ENCODE results near the gene CFAP45. TPM values are rescaled to one million over a fixed set of nuclear protein-coding genes. Genes with fewer than 3 reads are reported as not detected.
A peak's percentile ranks its signal among the peaks of the same experiment; 100 is the strongest.

Gene CFAP45
- total RNA-seq, 6 experiments from 2014 or later: not detected

- Histone ChIP-seq H3K4me3 (peak overlapping the region; percentile 38 to 54 (median 48)), H3K4me1 (no peaks in the 10 kb centered on the region), H3K9me3 (no peaks in the 10 kb centered on the region), H3K27me3 (no peaks in the 10 kb centered on the region), H3K36me3 (no peaks in the 10 kb centered on the region), H3K27ac (peak overlapping the region; percentile 18 to 66 (median 59))
- TF ChIP-seq, protein P1, sequence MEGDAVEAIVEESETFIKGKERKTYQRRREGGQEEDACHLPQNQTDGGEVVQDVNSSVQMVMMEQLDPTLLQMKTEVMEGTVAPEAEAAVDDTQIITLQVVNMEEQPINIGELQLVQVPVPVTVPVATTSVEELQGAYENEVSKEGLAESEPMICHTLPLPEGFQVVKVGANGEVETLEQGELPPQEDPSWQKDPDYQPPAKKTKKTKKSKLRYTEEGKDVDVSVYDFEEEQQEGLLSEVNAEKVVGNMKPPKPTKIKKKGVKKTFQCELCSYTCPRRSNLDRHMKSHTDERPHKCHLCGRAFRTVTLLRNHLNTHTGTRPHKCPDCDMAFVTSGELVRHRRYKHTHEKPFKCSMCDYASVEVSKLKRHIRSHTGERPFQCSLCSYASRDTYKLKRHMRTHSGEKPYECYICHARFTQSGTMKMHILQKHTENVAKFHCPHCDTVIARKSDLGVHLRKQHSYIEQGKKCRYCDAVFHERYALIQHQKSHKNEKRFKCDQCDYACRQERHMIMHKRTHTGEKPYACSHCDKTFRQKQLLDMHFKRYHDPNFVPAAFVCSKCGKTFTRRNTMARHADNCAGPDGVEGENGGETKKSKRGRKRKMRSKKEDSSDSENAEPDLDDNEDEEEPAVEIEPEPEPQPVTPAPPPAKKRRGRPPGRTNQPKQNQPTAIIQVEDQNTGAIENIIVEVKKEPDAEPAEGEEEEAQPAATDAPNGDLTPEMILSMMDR (IDR thresholded peaks at IDR 0.05): no peak
- TF ChIP-seq POLR2A (IDR thresholded peaks at IDR 0.05): peak; percentile 43
- no CpG with 5 or more reads among the region's 59 CpGs for WGBS (ENCODE audit: insufficient coverage, low coverage, low lambda C conversion rate, missing lambda C conversion rate)
- peak; percentile 81 to 89 (median 82) for ATAC-seq
- peak; percentile 70 to 79 (median 76) for DNase-seq
- intact Hi-C loops (cut with DNase I): no loop called here
Measured at GRCh38 chr1:159854693-159855192, 45.2 kb downstream of the CFAP45 start.

DNA sequence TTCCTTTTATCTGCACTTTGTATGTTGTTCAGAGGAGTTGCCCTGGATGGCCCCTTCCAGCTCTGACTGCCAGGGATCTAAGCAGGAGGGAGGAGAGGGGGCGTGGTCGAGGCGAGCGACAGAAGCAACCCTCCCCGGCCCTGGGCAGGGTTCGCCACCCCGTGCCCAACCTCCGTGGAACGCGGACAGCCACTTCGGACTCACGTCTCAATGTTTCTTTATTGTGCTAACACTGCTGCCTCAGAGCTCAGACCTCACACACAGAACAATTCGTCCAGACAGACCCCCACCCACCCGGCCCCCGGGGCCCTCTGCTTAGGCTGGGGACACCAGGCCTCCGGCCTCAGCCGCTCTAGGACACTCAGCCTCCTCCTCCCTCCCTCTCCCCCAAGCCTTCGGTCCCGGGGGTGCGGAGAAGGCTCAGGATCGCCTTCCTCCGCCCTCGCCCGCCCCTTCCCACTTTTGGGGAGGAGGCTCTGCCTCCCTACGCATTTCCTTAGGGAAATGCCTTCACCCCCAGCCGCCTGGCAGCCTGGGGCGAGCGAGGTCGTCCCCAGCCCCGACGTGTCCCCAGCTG lies 45.8 kb downstream of the CFAP45 start:
- H3K4me3 ChIP-seq: peak overlapping the region; percentile 38 to 54 (median 48)
- peak overlapping the region; percentile 18 to 66 (median 59) for H3K27ac ChIP-seq
- WGBS (ENCODE audit: insufficient coverage, low coverage, low lambda C conversion rate, missing lambda C conversion rate): under 1% methylated on average over 17 of the region's 31 CpGs
- H3K36me3 ChIP-seq: no peaks in the 10 kb centered on the region
- no peaks in the 10 kb centered on the region for H3K4me1 ChIP-seq
- DNase-seq (peak; percentile 59 to 72 (median 64)), ATAC-seq (peak; percentile 75 to 82 (median 80))
- TF ChIP-seq, protein P1 (IDR thresholded peaks at IDR 0.05): no peak
- TF ChIP-seq POLR2A (IDR thresholded peaks at IDR 0.05): no peak
- no peaks in the 10 kb centered on the region for H3K9me3 ChIP-seq
- intact Hi-C loops (cut with DNase I): no loop called here
- no peaks in the 10 kb centered on the region for H3K27me3 ChIP-seq

DNA sequence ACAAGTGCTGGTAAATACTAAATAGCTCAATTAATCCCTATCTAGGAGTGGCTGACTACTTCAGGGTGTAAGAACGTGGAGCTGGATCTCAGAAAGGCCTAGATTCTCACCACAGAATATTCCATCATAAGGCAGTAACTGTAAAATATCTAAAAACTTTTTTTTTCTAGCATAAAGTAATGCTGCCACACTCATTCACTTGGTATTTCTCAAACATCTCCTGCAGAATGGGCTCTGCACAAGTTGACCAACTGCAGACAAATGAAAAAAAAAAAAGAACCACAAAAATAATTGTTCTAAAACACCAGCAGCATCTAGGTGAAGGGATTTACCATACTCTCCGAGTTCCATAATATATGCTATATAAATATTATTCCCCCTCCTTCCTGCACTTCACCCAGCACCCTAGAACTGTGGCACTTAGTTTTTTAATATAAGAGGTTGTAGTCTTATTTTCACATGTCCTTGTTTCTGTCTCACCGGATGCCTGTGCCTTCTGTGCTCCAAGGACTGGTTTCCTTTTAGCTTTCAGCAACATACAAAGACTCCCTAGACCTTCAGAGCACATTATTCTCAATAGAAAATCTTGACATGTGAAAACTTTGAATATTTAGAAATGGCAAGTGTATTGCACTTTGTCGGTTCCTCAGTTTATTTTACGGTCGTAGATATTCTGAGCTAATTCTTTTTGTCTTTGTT lies 46.4 kb downstream of the CFAP45 start:
- Histone ChIP-seq H3K4me1 (no peaks in the 10 kb centered on the region), H3K27me3 (no peaks in the 10 kb centered on the region), H3K4me3 (peak overlapping the region in 2 of 3 donors; percentile 38 to 54), H3K36me3 (no peaks in the 10 kb centered on the region), H3K27ac (no peak overlapping the region), H3K9me3 (no peaks in the 10 kb centered on the region)
- ATAC-seq (peak in 1 of 4 donors; percentile 7), DNase-seq (no peak)
- intact Hi-C loops (cut with DNase I): no loop called here
- 24% methylated on average over 6 of the region's 6 CpGs for WGBS (ENCODE audit: insufficient coverage, low coverage, low lambda C conversion rate, missing lambda C conversion rate)
- TF ChIP-seq POLR2A (IDR thresholded peaks at IDR 0.05): no peak
- TF ChIP-seq, protein P1 (IDR thresholded peaks at IDR 0.05): no peak

GRCh38 chr1:159851407-159851806 lies 48.6 kb downstream of the CFAP45 start:
- no peak overlapping the region for H3K4me3 ChIP-seq
- 70% methylated on average over 1 of the region's 1 CpG for WGBS (ENCODE audit: insufficient coverage, low coverage, low lambda C conversion rate, missing lambda C conversion rate)
- no peaks in the 10 kb centered on the region for H3K36me3 ChIP-seq
- H3K9me3 ChIP-seq: no peaks in the 10 kb centered on the region
- intact Hi-C loops (cut with DNase I): no loop called here
- no peak for TF ChIP-seq POLR2A (IDR thresholded peaks at IDR 0.05)
- TF ChIP-seq, protein P1 (IDR thresholded peaks at IDR 0.05): no peak
- no peak overlapping the region for H3K27ac ChIP-seq
- ATAC-seq (no peak), DNase-seq (no peak)
- H3K4me1 ChIP-seq: no peaks in the 10 kb centered on the region
- H3K27me3 ChIP-seq: no peaks in the 10 kb centered on the region

All from right lobe of liver (tissue), 6 donors.